NCI-H2081 (cell line): ENCODE measurements around the gene HTR1D.

Experiments
- DNase-seq, 2 experiments: peaks; one replicate each; lab custom pipeline; 2025; lab: John Stamatoyannopoulos, UW

The HTR1D gene

DNA sequence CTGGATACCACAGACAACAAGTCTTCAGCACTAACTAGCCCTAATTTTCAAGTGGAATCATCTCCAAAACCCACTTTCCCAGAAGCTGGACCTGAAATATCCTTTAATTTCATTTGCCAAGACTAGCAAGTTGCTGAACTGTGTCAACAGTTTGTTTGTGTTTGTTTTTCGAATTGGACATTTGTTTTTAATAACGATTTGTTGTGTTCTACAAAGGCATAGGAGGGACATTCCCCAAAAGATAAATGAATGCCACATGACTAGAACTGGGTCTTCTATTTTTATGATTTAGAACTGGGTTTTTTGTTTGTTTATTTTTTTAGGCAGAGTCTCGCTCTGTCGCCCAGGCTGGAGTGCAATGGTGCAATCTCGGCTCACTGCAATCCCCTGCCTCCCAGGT, 66.6 kb downstream of the HTR1D start:
- DNase-seq, result no peak

DNA sequence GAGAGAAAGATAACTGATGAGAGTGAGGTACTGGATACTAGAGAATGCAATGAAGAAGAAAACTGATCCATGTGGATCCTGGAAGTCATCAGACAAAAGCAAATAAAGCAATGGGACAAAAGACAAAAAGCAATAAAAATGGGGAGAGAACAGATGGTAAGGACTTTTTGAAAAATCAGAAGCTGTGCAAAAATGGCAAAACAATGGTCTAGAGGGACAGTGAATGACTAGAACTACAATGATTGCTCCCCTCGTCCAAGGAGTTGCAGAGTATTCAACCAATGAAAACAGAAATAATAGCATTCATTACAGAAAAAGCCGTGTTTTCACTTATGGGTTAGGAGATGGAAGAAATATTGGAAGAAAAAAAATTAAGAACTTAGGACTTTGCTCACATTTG, 67.2 kb downstream of the HTR1D start:
- DNase-seq, result no peak

DNA sequence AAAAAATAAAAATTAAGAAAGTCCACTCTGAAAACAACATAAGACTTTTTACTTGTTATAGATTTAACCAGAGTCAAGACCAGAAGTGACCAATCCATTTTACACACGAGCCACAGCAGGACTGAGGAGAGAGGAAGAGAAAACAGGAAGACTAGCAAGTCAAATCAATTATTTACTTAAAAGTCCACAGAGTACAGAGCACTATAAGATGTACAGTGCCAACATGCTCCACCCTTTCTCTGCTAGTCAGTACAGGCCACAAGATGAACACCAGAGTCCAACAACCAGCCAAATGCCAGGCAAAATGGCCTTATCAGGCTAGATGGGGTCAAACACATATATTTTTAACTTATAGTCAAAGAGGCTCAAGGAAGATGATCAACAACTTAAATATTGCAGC, 68.2 kb downstream of the HTR1D start:
- DNase-seq, result no peak

DNA sequence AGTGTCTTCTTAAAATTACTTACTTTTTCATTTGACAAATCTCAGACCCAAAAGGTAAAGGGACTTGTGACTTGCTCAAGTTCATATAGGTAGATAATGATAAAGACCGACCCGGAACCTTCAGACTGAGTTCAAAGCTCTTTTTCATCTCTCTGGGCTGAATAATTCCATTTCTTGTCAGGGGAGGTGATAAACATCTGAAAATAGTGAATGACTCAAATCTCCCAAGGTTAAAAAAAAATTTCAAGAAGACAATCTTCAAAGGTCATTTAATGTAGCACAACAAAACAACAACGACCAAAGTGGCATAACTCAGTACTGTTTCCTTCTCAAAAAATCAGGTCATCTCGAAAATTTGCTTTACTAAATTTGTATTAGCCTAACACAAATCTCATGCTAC, 69.2 kb downstream of the HTR1D start:
- DNase-seq, result no peak
